Stimulated activated naive CD8-positive, alpha-beta T cell treated with anti-CD3 and anti-CD28 coated beads, Interleukin-15, amount 100 ng/mL, for 72 hours (primary cell): ENCODE data around the gene EPHA8.

Experiments used
- ATAC-seq: fragments of 150-1000 bp; cut with Tn5 transposase; 2 replicates; pipeline ENCODE4 v1.10.0; 2021; ENCODE audit warnings: mild to moderate bottlenecking, moderate library complexity
- DNase-seq, 2 donors: peaks; one replicate each; pipeline ENCODE4 v3.0.0; 2021 to 2022
- H3K27ac Mint-ChIP-seq, 2 donors: one replicate each; pipeline ENCODE4 v1.8.0; 2022; ENCODE audit warnings: mild to moderate bottlenecking in 2 of 2, mixed read lengths in 2 of 2, moderate library complexity in 2 of 2
- H3K27me3 Mint-ChIP-seq: one replicate; pipeline ENCODE4 v1.8.0; 2022; ENCODE audit warnings: mixed read lengths
- H3K4me1 Mint-ChIP-seq: one replicate; pipeline ENCODE4 v1.8.0; 2022; ENCODE audit warnings: mild to moderate bottlenecking, mixed read lengths
- H3K4me3 Mint-ChIP-seq, 2 donors: one replicate each; pipeline ENCODE4 v1.8.0; 2022; ENCODE audit warnings: mild to moderate bottlenecking in 2 of 2, mixed read lengths in 2 of 2, moderate library complexity in 1 of 2
- H3K9me3 Mint-ChIP-seq, 2 donors: one replicate each; pipeline ENCODE4 v1.8.0; 2022; ENCODE audit warnings: mixed read lengths in 2 of 2

The EPHA8 gene

GRCh38 chr1:22646384-22646783 lies 83.1 kb downstream of the EPHA8 start:
- ATAC-seq = no peak
- Mint-ChIP-seq H3K27me3 (peaks cover 28% of the 10 kb centered on the region), H3K4me1 (no peaks in the 10 kb centered on the region), H3K9me3 (no peaks in the 10 kb centered on the region), H3K4me3 (no peak overlapping the region), H3K27ac (peak overlapping the region in 1 of 2 donors; percentile 33)
- no peak for DNase-seq

GRCh38 chr1:22650089-22650693 lies 86.9 kb downstream of the EPHA8 start:
- Mint-ChIP-seq H3K4me3 (no peak overlapping the region), H3K27me3 (peaks cover 17% of the 10 kb centered on the region), H3K4me1 (no peaks in the 10 kb centered on the region), H3K9me3 (no peaks in the 10 kb centered on the region), H3K27ac (no peak overlapping the region)
- no peak for ATAC-seq
- no peak for DNase-seq

- DNase-seq (no peak), ATAC-seq (no peak)
- no peak overlapping the region for H3K27ac Mint-ChIP-seq
- no peak overlapping the region for H3K4me3 Mint-ChIP-seq
- no peaks in the 10 kb centered on the region for H3K9me3 Mint-ChIP-seq
- peaks cover 16% of the 10 kb centered on the region for H3K27me3 Mint-ChIP-seq
- no peaks in the 10 kb centered on the region for H3K4me1 Mint-ChIP-seq
Observed at GRCh38 chr1:22651941-22652856, 88.9 kb downstream of the EPHA8 start.

- no peaks in the 10 kb centered on the region for H3K9me3 Mint-ChIP-seq
- peaks cover 16% of the 10 kb centered on the region for H3K27me3 Mint-ChIP-seq
- ATAC-seq (no peak), DNase-seq (no peak)
- no peak within 1 kb of the TSS for H3K27ac Mint-ChIP-seq
- H3K4me3 Mint-ChIP-seq = no peak within 1 kb of the TSS
- H3K4me1 Mint-ChIP-seq = no peaks in the 10 kb centered on the region
Observed at GRCh38 chr1:22652881-22653316, 89.6 kb downstream of the EPHA8 start, which contains the start of gene C1QB. Gene C1QB (plus strand): TSS chr1:22653236. CDS start chr1:22659463, 6,227 bp downstream.
